T1000 (cell line): ENCODE results near the gene GGACT.
"Not testable (repeated sequence)": the region's sequence is repeated elsewhere in the genome, so short reads cannot be mapped to it uniquely, and the experiment has no call there.

ENCODE experiments used
- DNase-seq: peaks from one replicate; lab custom pipeline; 2025; ENCODE audit warnings: mixed read lengths; lab: John Stamatoyannopoulos, UW

GGACT gene

DNA sequence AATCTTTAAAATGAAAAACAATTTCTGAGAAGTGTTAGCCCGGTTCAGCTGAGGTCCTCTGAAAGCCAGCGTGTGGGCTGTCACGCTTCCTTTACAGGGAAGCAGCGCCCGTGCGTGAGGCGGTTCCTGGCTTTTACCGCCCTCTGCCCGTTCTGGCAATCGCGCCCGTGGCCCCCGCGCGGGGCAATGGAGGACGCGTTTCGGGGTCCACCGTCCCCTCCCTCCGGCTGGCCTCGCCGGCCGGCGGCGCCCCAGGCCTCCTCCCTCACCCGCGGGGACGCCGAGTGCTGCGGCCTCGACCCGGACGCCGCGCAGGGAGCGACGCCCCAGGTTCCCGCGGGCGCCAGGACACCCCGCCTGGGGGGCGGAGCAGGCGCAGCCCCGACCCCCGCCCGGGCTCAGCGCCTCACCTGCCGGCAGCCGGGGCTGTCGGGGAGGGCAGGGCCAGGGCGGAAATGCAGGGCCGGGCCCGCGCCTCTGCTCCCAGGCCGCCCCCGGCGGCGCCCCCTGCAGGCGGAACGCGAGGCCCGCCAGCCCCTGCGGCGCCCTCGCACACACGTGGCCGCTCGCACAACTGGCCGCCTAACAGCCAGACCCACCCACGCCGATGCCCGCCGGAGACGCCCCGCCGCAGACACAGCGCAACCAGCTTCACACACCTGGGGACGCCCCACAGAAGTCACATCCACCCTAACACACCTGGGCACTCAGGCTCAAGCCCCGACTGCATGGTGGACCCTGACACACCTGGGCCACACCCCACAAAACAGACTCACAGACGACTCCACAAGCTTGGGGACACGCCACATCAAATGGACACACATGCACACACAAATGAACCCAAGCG lies at the start of gene GGACT:
TSS of gene GGACT (minus strand) at position 459 of the 847 bp plus-strand sequence. CDS start 56,198 bp downstream, outside the sequence.
- DNase-seq: no peak

DNA sequence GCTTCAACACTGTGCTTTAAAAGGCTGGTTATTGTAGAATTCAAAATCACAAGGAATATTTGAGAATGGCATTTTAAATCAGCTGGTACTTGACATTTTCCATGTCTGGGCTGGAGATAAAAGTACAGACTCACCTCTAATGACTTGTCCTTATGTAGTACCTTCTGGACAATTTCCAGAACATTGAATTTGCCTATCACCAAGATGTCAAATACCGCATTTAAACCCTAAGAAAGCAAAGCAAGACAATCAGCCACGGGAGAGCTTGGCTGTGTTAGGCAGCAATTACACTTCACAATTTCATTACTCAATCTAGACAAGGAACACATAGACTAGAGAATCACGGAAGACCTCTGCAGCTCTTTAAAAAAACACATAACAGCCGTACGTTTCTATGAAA lies 49.2 kb upstream of the GGACT start:
- no peak for DNase-seq

DNA sequence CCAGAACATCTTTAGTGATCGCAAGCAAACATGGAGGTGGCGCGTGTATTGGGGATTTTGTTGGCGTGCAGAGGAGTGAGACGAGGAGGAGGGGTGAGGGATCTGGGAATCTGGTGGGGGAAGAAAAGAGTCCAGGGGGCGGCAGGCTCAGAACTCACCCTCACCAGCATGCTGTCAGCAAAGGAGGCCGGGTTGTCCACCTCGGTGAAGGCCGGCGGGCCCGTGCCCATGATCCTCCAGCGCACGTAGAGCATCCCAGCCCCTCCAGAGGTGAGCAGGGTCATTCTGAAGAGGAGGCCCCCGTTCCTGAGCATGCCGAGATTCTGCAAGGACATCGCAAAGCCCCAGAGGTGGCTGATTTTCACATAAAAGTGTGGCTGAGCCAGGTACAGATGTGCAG lies 48.8 kb upstream of the GGACT start:
- no peak for DNase-seq

DNA sequence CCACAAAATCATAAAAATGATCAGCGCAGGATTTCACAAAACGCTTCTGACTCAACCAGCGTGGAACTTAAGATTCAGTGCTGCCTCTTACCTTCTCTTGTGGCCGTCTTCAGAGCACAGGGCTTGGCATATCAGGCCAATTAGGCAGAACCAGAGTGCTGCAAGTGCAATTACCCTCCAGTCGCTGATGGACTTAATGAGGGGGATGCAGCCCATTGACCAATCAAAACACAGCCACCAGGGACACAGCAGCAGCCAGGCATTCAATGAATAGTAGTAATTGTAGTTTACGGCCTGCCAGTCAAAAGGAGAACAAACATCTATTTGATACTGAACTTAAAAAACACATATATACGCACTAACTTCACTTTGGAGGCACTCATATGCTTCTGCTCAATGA lies 47.9 kb upstream of the GGACT start:
- DNase-seq: no peak

DNA sequence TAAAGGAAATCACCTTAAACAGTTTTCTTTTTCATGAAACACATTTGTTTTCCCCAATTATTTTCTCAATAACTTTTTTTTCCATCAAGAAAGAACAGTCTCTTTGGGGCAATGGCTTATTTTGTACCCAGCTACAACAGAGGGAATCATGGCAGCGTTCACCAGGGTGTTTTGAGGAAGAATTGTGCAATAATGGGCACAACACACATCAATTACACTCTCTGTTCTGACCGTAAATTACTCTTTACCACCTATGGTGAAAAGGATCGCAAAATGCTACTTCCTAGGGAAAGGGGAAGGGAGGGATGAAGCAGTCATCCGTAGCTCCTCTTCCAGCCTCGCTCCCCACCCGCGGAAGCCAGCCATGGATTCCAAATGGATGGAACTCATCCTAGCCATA lies 47.4 kb upstream of the GGACT start:
- DNase-seq: no peak

DNA sequence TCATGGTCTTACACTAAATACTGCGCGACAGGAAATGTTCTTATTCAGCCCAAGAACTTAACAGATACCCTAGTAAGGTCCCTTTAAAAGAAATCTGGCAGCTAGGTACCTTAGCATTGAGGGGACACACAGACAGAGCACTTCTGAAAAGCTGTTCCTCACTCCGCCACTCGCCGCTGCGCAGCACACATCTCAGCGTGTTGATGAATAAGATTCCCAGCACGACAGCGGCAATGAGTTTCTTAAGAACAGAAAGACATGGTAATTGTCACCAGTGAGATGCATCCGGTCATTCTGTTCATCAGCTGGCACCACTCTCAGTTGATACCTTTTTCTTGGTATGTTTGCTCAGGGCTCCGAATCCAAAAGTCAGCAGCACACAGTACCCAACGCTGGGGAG lies 46.1 kb upstream of the GGACT start:
- DNase-seq: no peak

DNA sequence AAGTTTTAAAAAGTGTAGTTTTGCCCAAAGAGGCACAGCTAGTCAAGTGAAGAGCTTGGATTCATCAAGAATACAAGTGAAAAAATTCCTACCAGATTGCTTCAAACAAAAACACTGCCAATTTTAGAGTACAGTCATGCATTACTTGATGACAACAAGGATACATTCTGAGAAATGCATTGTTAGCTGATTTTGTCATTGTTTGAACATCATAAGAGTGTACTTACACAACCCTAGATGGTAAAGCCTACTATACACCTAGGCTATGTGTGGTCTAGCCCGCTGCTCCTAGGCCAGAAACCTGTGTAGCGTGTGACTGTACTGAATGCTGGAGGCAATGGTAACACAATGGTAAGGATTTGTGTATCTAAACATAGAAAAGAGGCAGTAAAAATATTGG lies 44.9 kb upstream of the GGACT start:
- DNase-seq: no peak

DNA sequence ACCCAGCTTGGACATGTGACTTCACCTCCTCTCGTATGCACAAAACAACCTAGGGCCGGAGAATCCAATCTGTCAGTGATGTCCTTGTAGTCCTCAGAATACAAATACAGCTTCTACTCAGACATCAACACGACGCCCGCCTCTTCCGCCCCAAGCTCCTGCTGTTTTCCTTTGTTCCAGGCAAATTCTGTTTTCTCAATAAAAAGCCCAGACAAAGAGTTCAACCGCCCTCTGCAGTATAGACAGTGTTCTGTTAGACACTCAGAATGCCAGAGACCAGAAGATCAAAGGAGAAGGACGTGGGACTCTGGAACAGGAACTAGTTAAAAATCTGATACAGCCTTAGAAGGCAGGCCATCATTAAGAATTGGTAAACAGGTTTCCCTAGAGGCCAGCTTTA lies 42.0 kb upstream of the GGACT start:
- no peak for DNase-seq

DNA sequence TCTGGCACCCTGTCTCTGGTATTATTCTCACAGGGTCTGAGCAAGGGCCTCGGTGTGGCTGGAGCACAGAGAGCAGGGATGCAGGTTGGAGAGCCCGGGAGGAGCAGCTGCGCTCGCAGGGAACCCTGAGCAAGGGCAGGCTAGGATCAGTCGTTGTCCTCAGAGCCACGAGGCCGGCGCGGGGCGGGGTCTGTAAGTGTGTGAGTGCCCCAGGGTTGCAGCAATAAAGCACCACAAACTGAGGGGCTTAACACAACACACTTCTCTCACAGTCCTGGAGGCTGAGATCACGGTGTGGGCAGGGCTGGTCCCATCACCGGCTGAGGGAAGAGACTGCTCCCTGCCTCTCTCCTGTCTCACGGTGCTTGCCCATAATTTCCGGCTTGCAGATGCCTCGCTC lies 38.5 kb upstream of the GGACT start:
- no peak for DNase-seq

DNA sequence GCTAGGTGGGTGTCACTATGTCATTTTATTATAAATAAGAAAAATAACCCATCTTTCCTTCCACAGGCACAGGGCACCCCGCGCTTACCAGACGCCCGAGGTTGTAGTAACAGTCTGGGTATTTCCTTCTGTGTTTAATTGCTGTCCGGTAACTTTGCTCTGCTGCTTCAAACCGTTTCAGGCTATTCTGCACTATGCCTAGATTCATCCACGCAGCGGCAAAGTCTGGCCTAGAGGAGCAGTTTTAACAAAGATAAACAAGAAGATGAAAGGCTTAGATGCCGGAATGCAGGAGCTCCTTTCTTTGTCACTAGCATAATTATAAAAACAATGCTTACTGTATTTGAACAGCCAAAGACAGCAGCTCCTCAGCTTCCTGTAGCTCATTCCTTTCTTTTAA lies 36.9 kb upstream of the GGACT start:
- no peak for DNase-seq

DNA sequence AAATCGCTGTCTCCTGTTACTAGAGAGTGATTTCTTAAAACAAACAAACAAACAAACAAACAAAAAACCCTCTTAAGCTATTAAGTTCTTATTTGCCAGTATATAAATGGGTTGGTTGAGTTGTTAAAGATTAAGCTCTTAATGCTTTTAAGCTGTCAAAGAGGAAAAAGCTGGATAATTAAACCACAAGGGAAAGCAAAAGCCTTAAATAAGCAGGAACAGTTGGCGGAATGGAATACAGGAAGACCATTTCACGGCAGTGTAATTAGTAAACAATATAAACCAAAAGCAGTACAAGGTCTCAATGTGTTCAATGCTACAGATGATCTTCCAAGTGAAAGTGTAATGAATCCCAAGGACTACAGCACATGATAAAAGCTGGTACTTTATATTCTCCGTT lies 32.2 kb upstream of the GGACT start:
- no peak for DNase-seq

DNA sequence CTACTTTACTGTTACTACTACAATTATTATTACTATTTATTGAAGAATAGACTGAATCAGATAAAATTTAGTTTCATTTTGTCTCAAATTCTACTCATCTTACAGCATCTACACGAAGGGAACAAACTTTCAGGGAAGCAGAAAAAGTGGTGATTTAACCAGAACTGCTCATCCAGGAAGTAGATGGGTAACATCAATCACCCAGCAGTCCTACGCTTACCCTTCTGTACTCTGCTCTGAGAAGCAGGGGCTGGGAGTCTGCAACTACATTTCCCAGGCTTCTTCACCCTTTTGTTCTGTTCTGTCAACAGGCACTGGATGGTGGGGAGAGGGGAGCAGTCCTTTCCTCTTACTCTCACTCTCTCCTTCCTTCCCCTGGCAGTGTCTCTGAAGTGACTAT lies 31.4 kb upstream of the GGACT start:
- no peak for DNase-seq

DNA sequence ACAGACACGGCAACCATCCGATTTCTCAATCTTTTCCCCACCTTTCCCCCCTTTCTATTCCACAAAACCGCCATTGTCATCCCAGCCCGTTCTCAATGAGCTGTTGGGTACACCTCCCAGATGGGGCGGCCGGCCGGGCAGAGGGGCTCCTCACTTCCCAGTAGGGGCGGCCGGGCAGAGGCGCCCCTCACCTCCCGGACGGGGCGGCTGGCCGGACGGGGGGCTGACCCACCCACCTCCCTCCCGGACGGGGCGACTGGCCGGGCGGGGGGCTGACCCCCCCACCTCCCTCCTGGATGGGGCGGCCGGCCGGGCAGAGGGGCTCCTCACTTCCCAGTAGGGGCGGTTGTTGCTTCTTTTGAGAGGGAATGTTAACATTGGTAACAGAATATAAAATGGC lies 30.3 kb upstream of the GGACT start:
- not testable (repeated sequence) for DNase-seq

DNA sequence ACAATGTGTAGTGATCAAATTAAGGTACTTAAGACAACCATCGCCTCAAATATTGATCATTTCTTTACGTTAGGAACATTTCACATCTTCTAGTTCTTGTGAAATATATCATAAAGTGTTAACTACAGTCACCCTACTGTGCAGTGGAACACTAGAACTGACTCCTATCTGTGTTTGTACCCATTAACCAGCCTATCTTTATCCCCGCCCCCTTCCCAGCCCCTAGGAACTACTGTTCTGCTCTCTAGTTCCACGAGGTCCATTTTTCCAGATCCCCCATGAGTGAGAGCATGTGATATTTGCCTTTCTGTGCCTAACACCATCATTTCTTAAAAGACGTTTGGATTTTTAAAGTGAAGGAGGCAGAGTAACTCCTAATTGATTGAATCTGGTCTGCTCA lies 24.4 kb upstream of the GGACT start:
- no peak for DNase-seq

DNA sequence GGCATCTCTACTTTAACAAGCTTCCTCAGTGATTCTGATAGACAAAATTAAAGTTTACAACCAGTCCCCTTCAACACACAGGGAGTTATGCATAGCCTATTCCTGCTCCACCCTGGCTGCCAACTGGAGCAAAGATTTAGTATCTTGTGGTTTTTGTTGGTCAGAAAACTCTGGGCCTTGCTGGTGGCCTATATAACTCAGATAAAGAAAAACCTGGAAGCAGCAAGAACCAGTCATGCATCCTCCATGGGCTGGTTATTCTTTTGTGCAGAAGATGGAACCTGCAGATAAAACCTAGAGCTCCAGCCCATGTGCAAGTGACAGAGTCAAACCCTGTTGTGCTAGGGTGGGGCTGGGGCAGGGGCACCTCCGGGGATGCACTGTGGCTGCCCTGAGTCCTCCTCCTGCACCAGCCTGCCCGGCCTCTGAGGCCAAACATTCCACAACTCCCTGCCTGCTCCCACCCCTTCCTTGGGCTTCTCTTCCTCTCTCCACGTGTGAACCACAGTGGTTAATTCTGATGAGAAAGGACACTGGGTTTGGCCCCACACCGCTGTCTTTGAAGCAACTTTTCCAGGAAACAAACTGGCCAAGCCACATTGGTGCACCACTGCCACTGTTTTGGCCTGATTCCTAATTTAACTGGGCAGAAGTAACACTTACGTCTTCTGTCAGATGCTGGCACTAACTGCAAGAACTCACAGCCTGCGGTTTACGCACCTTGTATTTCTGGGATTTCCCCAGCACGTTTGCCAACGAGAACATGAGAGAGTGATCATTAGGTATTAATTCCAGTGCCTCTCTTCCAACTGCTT lies 23.3 kb upstream of the GGACT start:
- DNase-seq: no peak

DNA sequence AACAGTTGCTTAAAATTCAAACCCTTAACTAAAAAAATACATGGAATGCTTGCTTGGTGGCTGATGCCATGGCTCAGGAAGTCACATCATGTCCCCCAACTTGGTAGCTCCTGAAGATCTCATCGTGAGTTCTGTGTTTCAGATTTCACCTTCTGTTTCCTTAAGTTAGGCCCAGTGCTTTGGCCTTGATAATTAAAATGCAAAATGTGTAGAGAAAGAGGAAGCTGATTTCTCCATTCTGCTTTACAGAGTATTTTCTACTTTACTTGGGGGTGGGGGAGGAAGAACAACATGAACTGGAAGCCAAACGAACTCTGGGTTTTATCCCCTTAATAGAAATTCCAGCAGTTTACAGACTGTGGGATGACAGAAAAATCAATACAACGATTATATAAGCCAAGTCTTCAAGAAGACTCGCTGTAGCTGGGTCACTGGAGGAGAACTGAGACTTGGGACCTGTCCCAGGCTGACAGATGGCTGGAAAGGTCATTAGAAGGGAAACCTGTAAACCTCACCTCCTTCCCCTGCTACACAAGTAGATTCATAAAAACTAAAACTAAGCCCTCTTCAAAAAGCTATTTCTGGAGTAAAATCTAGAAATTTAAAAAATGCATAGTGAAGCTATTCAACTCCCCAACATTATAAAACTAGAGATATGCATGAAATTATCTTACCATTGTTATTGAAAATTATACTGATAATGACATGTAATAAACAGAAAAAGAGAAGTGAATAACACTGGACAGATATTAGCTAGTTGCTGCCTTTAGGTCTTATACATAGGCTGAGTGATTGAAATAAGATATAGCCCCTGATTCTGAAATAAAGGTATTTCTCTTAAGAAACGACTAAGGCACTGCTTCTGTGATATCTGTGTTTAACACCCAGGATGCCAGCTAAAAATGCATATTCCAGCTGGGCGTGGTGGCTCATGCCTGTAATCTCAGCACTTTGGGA lies 22.1 kb upstream of the GGACT start:
- no peak for DNase-seq

DNA sequence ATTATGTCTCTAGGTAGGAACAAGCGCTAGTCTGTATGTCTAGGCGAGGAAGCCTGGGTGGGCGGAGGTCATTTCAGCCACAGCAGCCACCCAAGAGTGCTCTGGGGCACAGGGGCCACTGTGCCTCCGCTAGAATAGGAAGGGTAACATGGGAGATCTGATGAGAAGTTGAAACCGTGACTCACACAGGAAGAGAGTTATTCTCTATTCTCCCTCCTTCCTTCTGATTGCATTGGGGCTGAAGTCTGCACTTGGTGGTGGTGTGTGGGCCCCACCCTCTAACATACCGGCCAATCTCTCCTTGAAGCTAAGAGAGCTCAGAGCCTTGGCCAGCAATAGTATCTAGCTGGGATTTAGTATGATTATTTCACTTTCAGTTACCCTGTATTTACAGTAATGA lies 20.3 kb upstream of the GGACT start:
- DNase-seq: no peak

DNA sequence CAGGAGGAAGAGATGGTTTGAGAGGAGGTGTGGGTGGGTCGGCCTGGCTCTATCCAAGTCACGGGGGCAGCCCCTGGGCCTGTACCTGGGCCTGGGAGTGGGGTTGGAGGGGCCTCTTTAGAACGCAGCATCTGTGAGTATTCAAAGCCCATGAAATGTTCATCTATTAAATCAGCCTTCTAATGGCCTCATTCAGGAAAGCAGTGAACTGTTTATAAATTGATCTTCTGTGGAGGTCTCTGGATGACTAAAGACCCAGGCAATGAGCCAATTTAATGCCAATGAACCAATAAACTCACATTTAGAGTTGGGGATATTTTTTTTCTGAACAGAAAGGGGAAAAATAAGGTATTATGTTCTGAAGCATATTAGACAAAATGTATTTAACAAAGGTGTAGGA lies 19.9 kb upstream of the GGACT start:
- DNase-seq: no peak

DNA sequence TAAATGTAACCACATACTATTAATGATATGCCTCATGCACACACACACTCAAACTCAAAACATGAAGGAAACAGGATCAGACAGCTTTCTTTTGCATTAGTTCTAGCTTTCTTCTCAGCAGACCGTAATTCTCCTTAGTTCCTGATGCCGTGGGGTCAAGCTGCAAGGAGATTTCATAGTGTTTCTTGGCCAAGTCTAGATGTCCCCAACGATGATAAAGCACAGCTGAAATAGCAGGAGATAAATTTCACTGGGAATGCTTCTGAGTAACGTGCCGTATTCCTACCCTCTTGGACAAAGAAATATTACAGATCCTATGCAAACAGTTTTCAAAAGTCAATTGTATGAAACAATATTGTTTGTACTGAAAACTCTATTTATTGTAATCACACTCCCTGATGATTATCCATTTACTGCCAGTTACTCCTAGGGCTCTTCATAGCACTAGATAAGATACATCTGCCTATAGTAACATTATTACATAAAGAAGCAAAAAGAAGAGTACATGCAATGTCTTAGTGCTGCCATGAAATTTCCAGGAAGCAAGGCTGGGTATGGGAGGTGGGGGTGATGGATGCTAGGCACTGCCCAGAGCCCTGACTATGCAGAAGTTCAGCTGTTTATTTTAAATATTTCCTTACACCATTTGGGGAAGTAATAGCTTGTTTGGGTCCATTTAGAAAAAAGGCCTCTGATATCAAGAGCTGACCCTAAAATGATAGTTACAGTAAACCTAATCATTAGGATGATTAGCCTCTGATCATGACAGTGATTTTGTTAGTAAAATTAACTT lies 16.5 kb upstream of the GGACT start:
- DNase-seq: no peak

DNA sequence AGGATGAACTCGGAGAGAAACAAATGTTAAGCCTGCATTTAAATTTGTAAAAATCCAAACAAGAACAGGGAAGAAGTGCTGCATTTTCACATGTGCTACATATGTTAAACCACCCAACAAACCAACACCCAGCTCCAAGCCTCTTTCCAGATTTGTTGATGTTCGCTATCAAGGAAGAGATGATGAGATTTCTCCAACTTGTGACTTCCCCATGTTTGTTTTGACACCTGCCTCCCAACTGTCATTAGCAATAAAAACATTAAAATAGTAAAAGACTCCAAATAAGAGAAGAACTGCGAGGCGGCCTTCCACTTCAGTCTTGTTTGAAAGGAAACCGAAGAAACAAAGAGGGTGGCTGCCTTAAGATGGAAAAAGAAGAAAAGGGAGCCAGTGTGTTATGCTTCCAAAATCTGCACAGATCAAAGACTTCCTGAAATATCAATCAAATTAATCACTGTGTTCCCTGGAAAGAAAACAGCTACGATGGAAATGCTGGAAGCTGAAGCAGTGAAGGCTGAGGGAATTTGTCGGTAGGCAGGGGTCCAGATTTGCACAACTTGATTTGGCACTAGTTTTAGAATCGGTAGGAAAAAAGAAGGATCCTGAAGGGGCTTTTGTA lies 14.0 kb upstream of the GGACT start:
- no peak for DNase-seq

DNA sequence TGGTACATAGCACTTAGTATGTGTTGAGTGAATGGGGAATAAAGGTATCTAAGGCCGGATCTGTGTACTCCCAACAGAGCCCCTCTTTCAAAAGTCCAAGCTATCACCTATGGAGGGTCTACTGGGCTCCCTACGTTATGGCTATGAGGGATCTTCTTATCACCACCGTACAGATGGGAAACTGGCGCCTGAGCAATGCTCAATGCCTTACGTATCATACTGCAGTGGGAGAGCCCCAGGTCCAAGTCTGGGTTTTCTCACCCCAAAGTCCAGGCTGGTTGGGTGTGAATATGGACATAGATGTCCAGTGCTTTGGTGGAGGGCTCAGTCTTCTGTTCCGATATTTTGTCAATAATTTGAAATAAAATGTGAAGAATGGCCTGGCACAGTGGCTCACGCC lies 13.1 kb upstream of the GGACT start:
- no peak for DNase-seq
